ENCODE results near the gene SLC10A7. TPM values are rescaled to one million over a fixed set of nuclear protein-coding genes. Genes with fewer than 3 reads are reported as not detected.

Gene SLC10A7
- total RNA-seq, 3 donors from 2014 or later (not counting 1 experiment from before 2014, with no cell fraction given) = 16.0 to 29.4 (median 26.3) TPM

GRCh38 chr4:146260521-146260920 is 261.2 kb downstream of the SLC10A7 start:
- H3K9me3 Mint-ChIP-seq = no peaks in the 10 kb centered on the region
- DNase-seq = no peak
- H3K36me3 Mint-ChIP-seq = peaks cover 6% of the 10 kb centered on the region
- no peaks in the 10 kb centered on the region for H3K4me1 Mint-ChIP-seq
- H3K27ac Mint-ChIP-seq = no peak overlapping the region
- intact Hi-C loops (cut with micrococcal nuclease) = no loop called here
- no peak for TF ChIP-seq CTCF (IDR thresholded peaks at IDR 0.05)
- H3K27me3 Mint-ChIP-seq (ENCODE audit: low read depth in 2 of 2) = no peaks in the 10 kb centered on the region
- Histone ChIP-seq H3K36me3 (ENCODE audit: control insufficient read depth, insufficient read depth, low read length) (peaks cover 11% of the 10 kb centered on the region), H3K27me3 (ENCODE audit: control insufficient read depth, insufficient read depth, low read length) (no peaks in the 10 kb centered on the region), H3K27ac (ENCODE audit: low read length) (no peak overlapping the region), H3K9me3 (ENCODE audit: control insufficient read depth, insufficient read depth, low read length) (no peaks in the 10 kb centered on the region), H3K4me3 (ENCODE audit: low read length) (no peak overlapping the region), H3K4me1 (ENCODE audit: control insufficient read depth, insufficient read depth, low read length) (no peaks in the 10 kb centered on the region)
- no peak for ATAC-seq
- no peak overlapping the region for H3K4me3 Mint-ChIP-seq
- WGBS (ENCODE audit: insufficient coverage) = 98% methylated on average over 4 of the region's 4 CpGs

DNA sequence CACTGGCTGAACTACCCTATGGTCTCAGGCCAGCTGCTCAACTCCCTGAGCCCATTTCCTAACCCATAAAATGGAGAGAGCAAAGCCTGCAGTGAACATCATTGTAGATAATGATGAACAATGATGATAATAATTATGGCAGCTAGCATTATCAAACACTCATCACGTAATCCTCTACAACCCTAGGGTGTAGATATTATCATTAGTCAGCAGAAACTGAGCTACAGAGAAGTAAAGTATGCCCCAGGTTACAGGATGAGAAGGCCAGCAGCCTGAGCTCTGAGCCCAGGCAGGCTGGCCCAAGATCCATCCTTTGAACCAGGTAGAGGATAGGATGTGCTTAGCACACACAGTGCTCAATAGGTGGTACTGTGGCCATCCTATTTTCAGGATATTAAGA is 264.2 kb downstream of the SLC10A7 start:
- H3K27ac Mint-ChIP-seq = no peak overlapping the region
- H3K9me3 Mint-ChIP-seq = no peaks in the 10 kb centered on the region
- ATAC-seq (no peak), DNase-seq (no peak)
- H3K4me3 Mint-ChIP-seq = no peak overlapping the region
- TF ChIP-seq CTCF (IDR thresholded peaks at IDR 0.05) = no peak
- no CpG with 5 or more reads among the region's 1 CpG for WGBS (ENCODE audit: insufficient coverage)
- Histone ChIP-seq H3K36me3 (ENCODE audit: control insufficient read depth, insufficient read depth, low read length) (peaks cover 11% of the 10 kb centered on the region), H3K27me3 (ENCODE audit: control insufficient read depth, insufficient read depth, low read length) (no peaks in the 10 kb centered on the region), H3K4me3 (ENCODE audit: low read length) (no peak overlapping the region), H3K4me1 (ENCODE audit: control insufficient read depth, insufficient read depth, low read length) (no peaks in the 10 kb centered on the region), H3K27ac (ENCODE audit: low read length) (no peak overlapping the region), H3K9me3 (ENCODE audit: control insufficient read depth, insufficient read depth, low read length) (no peaks in the 10 kb centered on the region)
- H3K4me1 Mint-ChIP-seq = no peaks in the 10 kb centered on the region
- H3K36me3 Mint-ChIP-seq = peaks cover 6% of the 10 kb centered on the region
- H3K27me3 Mint-ChIP-seq (ENCODE audit: low read depth in 2 of 2) = no peaks in the 10 kb centered on the region
- intact Hi-C loops (cut with micrococcal nuclease) = no loop called here

DNA sequence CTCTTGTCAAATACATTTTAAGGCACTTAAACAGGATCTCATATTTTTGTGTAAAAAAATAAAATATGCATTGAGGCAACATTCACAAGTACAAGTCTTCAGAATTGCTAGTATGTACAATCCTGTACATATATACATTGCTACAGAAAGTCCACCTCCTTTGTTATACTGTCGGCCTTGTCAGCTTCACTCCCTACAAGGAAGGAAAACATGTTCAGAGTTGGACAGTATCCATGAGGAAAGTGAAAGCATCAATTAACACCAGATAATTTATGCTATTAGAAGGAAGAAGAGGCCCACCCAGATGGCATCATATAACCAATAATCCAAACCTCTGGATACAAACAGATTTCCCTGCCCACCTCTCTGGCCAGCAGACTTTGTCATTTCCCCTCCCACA is 265.4 kb downstream of the SLC10A7 start:
- peaks cover 11% of the 10 kb centered on the region for H3K36me3 ChIP-seq (ENCODE audit: control insufficient read depth, insufficient read depth, low read length)
- H3K9me3 ChIP-seq (ENCODE audit: control insufficient read depth, insufficient read depth, low read length) = no peaks in the 10 kb centered on the region
- no peaks in the 10 kb centered on the region for H3K27me3 Mint-ChIP-seq (ENCODE audit: low read depth in 2 of 2)
- no peaks in the 10 kb centered on the region for H3K9me3 Mint-ChIP-seq
- no peak overlapping the region for H3K4me3 Mint-ChIP-seq
- no peak overlapping the region for H3K27ac Mint-ChIP-seq
- WGBS (ENCODE audit: insufficient coverage) = 100% methylated on average over 1 of the region's 1 CpG
- no peak for TF ChIP-seq CTCF (IDR thresholded peaks at IDR 0.05)
- no peak overlapping the region for H3K4me3 ChIP-seq (ENCODE audit: low read length)
- intact Hi-C loops (cut with micrococcal nuclease) = no loop called here
- H3K27ac ChIP-seq (ENCODE audit: low read length) = no peak overlapping the region
- no peaks in the 10 kb centered on the region for H3K4me1 ChIP-seq (ENCODE audit: control insufficient read depth, insufficient read depth, low read length)
- H3K4me1 Mint-ChIP-seq = no peaks in the 10 kb centered on the region
- DNase-seq = no peak
- ATAC-seq = no peak
- peaks cover 6% of the 10 kb centered on the region for H3K36me3 Mint-ChIP-seq
- no peaks in the 10 kb centered on the region for H3K27me3 ChIP-seq (ENCODE audit: control insufficient read depth, insufficient read depth, low read length)

- H3K9me3 ChIP-seq (ENCODE audit: control insufficient read depth, insufficient read depth, low read length) = no peaks in the 10 kb centered on the region
- H3K27me3 ChIP-seq (ENCODE audit: control insufficient read depth, insufficient read depth, low read length) = no peaks in the 10 kb centered on the region
- TF ChIP-seq CTCF (IDR thresholded peaks at IDR 0.05) = no peak
- Mint-ChIP-seq H3K27ac (no peak overlapping the region), H3K4me3 (no peak overlapping the region), H3K4me1 (no peaks in the 10 kb centered on the region), H3K9me3 (no peaks in the 10 kb centered on the region), H3K27me3 (ENCODE audit: low read depth in 2 of 2) (no peaks in the 10 kb centered on the region), H3K36me3 (peaks cover 6% of the 10 kb centered on the region)
- DNase-seq (no peak), ATAC-seq (no peak)
- 94% methylated on average over 3 of the region's 3 CpGs for WGBS (ENCODE audit: insufficient coverage)
- peaks cover 11% of the 10 kb centered on the region for H3K36me3 ChIP-seq (ENCODE audit: control insufficient read depth, insufficient read depth, low read length)
- no peaks in the 10 kb centered on the region for H3K4me1 ChIP-seq (ENCODE audit: control insufficient read depth, insufficient read depth, low read length)
- intact Hi-C loops (cut with micrococcal nuclease) = no loop called here
- no peak overlapping the region for H3K27ac ChIP-seq (ENCODE audit: low read length)
- H3K4me3 ChIP-seq (ENCODE audit: low read length) = no peak overlapping the region
Observed at GRCh38 chr4:146255874-146256273, 265.9 kb downstream of the SLC10A7 start.
